GM12878 (cell line): ENCODE results near the gene HORMAD2. TPM values are rescaled to one million over a fixed set of nuclear protein-coding genes. Genes with fewer than 3 reads are reported as not detected.
A peak's percentile ranks its signal among the peaks of the same experiment; 100 is the strongest.

ENCODE experiments used
- ATAC-seq: fragments of 200-7000 bp; cut with Tn5 transposase; 3 replicates; pipeline ENCODE4 v1.9.1; 2020; ENCODE audit warnings: mild to moderate bottlenecking, moderate library complexity
- BruUV-seq: library from RNA; stranded (reverse); fragments of 400-500 nt; replicated peaks from 2 replicates; lab custom pipeline; 2021; lab: Mats Ljungman, UMichigan
- CTCF ChIA-PET: fragments of 300-600 bp; sonication (Branson Sonifier 250); formaldehyde crosslinking; extraction: SDS; loops from one replicate; lab custom pipeline; 2021; ENCODE audit warnings: inconsistent platforms; lab: Yijun Ruan, JAX
- POLR2A ChIA-PET: fragments of 350-600 bp; formaldehyde crosslinking; extraction: SDS; loops from one replicate; lab custom pipeline; 2021; ENCODE audit warnings: inconsistent platforms; lab: Charles Lee
- RAD21 ChIA-PET: fragments of 300-600 bp; sonication (Branson Sonifier 250); formaldehyde crosslinking; loops from one replicate; lab custom pipeline; 2023; ENCODE audit warnings: antibody characterized with exemption; ENCODE audit not compliant: unreplicated experiment; lab: Charles Lee
- SMC1A ChIA-PET: fragments of 300-600 bp; sonication (Branson Sonifier 250); formaldehyde crosslinking; loops from one replicate; lab custom pipeline; 2023; ENCODE audit not compliant: unreplicated experiment, uncharacterized antibody; lab: Charles Lee
- DNase-seq: peaks from one replicate; pipeline ENCODE4 v3.0.0-alpha.2; 2011; ENCODE audit warnings: low read depth, low spot score
- FAIRE-seq: peaks from 3 replicates; lab custom pipeline; 2011; peaks lifted over from hg19 to GRCh38; lab: Jason Lieb, UNC
- H2AFZ ChIP-seq: 2 replicates; pipeline ENCODE4 v1.6.0; 2011; ENCODE audit warnings: low read depth, low read length, control low read depth; ENCODE audit not compliant: control insufficient read depth
- H3K27ac ChIP-seq: 2 replicates; pipeline ENCODE4 v1.5.1; 2011; ENCODE audit warnings: control low read depth; ENCODE audit not compliant: control insufficient read depth, insufficient read depth
- H3K27me3 ChIP-seq, 2 experiments: replicated peaks in 1 of 2; 2 replicates each; pipeline versions ENCODE4 v1.6.0 to v1.6.1; 2011; ENCODE audit warnings: low read length in 1 of 2; ENCODE audit not compliant: control insufficient read depth in 2 of 2, insufficient read depth in 2 of 2
- H3K36me3 ChIP-seq, 2 experiments: 2 replicates each; pipeline ENCODE4 v1.5.1; 2011; ENCODE audit warnings: low read length in 1 of 2; ENCODE audit not compliant: control insufficient read depth in 2 of 2, insufficient read depth in 2 of 2
- H3K4me1 ChIP-seq: 2 replicates; pipeline ENCODE4 v1.6.1; 2011; ENCODE audit warnings: mild to moderate bottlenecking, low read length, moderate library complexity, mixed read lengths; ENCODE audit not compliant: control insufficient read depth, insufficient read depth
- H3K4me2 ChIP-seq: 2 replicates; pipeline ENCODE4 v1.6.0; 2011; ENCODE audit warnings: control low read depth; ENCODE audit not compliant: control insufficient read depth, insufficient read depth
- H3K4me3 ChIP-seq: fragments of 200-600 bp; sonication (generic); 2 replicates; pipeline ENCODE4 v1.5.1; 2016
- H3K79me2 ChIP-seq: 2 replicates; pipeline ENCODE4 v1.6.0; 2011; ENCODE audit warnings: low read length; ENCODE audit not compliant: control insufficient read depth, insufficient read depth
- H3K9ac ChIP-seq: 2 replicates; pipeline ENCODE4 v1.8.0; 2011; ENCODE audit warnings: low read length, control low read depth, mixed read lengths; ENCODE audit not compliant: control insufficient read depth, insufficient read depth
- H3K9me3 ChIP-seq: replicated peaks from 3 replicates; pipeline ENCODE4 v1.5.1; 2011; ENCODE audit warnings: mild to moderate bottlenecking, low read length; ENCODE audit not compliant: control insufficient read depth, insufficient read depth
- H4K20me1 ChIP-seq: 2 replicates; pipeline ENCODE4 v1.6.0; 2011; ENCODE audit not compliant: control insufficient read depth, insufficient read depth
- HDAC6 ChIP-seq: fragments of 200-600 bp; sonication (generic); IDR thresholded peaks from one replicate; pipeline ENCODE4 v1.8.0; 2017; ENCODE audit warnings: antibody characterized with exemption; ENCODE audit not compliant: unreplicated experiment
- NR2C1 ChIP-seq: fragments of 450-650 bp; IDR thresholded peaks from 2 replicates; pipeline ENCODE4 v1.6.1; 2017; ENCODE audit warnings: antibody characterized with exemption, mild to moderate bottlenecking, moderate library complexity
- WGBS: methylation state at CpG from one replicate; pipeline ENCODE4 v1.1.6; 2016; ENCODE audit warnings: low lambda C conversion rate; ENCODE audit not compliant: insufficient replicate concordance, insufficient coverage; ENCODE audit errors: missing lambda C conversion rate; 5-methylcytosine and 5-hydroxymethylcytosine counted together
- in situ Hi-C: fragments of 300-500 bp; cut with MboI; formaldehyde crosslinking; loops from 9 replicates; pipeline ENCODE4 v1.14.3; 2018; ENCODE audit warnings: mixed read lengths
- intact Hi-C: fragments of 100-400 bp; cut with micrococcal nuclease; formaldehyde crosslinking; loops from one replicate; pipeline ENCODE4 v1.14.2; 2022; ENCODE audit not compliant: unreplicated experiment
- polyA plus RNA-seq, 11 experiments: library from polyadenylated mRNA; depleted of rRNA in 4 of 11; unstranded in 6 of 11; stranded (reverse) in 5 of 11; fragments of >200 nt; fragmentation: Nextera tagmentation in 4 of 11; fragmentation: Illumina TruSeq in 1 of 11; extraction: Ambion mirVana in 4 of 11; extraction: Trizol in 1 of 11; gene quantifications; 1 replicate in 1 of 11; 2 replicates in 10 of 11; pipeline versions ENCODE4 v1.2.1 to v1.2.3, GENCODE V29; 2011 to 2016; ENCODE audit warnings: inconsistent platforms in 2 of 11, missing spikeins in 2 of 11, low read depth in 1 of 11
- total RNA-seq, 4 experiments: library from RNA; depleted of rRNA in 3 of 4; stranded (reverse); fragments of >200 nt in 3 of 4; fragmentation: Illumina TruSeq in 1 of 4; extraction: Trizol in 1 of 4; gene quantifications; 2 replicates each; pipeline versions ENCODE4 v1.2.1 to v1.2.3, GENCODE V29; 2013 to 2021

Gene HORMAD2
- total and polyA plus RNA-seq, 10 of the 15 experiments (the other 5 are each of a cell fraction or from before 2014, with no cell fraction given) = 0.07 to 0.13 TPM; not detected in 8

DNA sequence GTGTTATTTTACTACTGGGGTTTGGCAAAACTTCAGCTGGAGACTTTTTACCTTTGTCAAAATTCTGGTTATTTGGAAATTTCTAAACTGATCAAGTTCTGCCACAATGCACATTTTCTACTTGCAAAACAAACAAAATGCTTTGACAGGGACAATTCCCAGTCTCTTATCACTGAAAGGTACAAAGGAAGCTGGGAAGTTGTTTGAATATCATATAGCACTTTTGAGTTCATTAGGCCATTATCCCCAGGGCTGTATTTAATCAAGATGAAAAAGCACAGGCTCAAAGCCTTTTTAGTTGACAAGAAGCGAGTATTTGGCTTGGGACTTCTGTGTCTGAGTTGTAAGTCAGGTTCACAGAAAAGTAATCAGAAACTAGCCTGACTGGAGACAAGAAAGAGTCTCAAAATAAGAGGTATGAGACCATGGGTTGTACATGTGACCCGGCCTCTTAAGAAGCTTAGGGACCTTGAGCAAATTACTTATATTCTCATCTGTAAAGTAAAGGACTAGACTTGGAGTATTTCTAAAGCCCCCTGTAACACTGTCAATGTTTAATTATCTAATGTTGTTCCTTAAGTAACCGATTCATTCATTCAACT lies 2.9 kb upstream of the HORMAD2 start:
- intact Hi-C loops = no loop called here
- Histone ChIP-seq H3K27me3 (no peaks in the 10 kb centered on the region), H3K27ac (no peak overlapping the region), H3K9me3 (peaks cover under 1% of the 10 kb centered on the region; the same call in 2 of the 3 replicates), H3K9ac (no peak overlapping the region), H3K36me3 (no peaks in the 10 kb centered on the region), H3K4me3 (no peak overlapping the region)
- 99% methylated on average over 3 of the region's 3 CpGs for WGBS
- POLR2A ChIA-PET = no interaction called here
- no peak for FAIRE-seq
- in situ Hi-C loops = no loop called here
- TF ChIP-seq HDAC6 = no peak
- TF ChIP-seq NR2C1 = no peak
- TF ChIP-seq, all 136 proteins: peak for 0
- ChIA-PET SMC1A (interaction anchor here (0.8 to 5.1 kb wide), 10 partner anchors 8 to 388 kb away, joined by 3 to 30 read pairs (median 4); no protein-coding TSS in a partner anchor), CTCF (interaction anchor here (0.6 to 7.0 kb wide), 10 partner anchors 9 to 489 kb away, joined by 3 to 58 read pairs (median 3); no protein-coding TSS in a partner anchor), RAD21 (interaction anchor here (1.0 to 2.6 kb wide), 4 partner anchors 12 to 44 kb away, joined by 3 to 10 read pairs (median 6); no protein-coding TSS in a partner anchor)
- Histone ChIP-seq H3K4me1 (peaks cover 19% of the 10 kb centered on the region), H4K20me1 (no peaks in the 10 kb centered on the region), H2AFZ (peak overlapping the region; percentile 42), H3K4me2 (no peak overlapping the region), H3K79me2 (no peaks in the 10 kb centered on the region)
- BruUV-seq = no TSS peak
- DNase-seq = no peak
- no peak for ATAC-seq
